HG03558 (cell line): Measurements from ENCODE around the gene STMN3.

Experiments
- ATAC-seq: cut with Tn5 transposase; IDR thresholded peaks from one replicate; pipeline ENCODE4 v1.9.1; 2021; ENCODE audit warnings: moderate number of reproducible peaks; ENCODE audit not compliant: unreplicated experiment; ENCODE audit errors: extremely low read depth

STMN3 gene

DNA sequence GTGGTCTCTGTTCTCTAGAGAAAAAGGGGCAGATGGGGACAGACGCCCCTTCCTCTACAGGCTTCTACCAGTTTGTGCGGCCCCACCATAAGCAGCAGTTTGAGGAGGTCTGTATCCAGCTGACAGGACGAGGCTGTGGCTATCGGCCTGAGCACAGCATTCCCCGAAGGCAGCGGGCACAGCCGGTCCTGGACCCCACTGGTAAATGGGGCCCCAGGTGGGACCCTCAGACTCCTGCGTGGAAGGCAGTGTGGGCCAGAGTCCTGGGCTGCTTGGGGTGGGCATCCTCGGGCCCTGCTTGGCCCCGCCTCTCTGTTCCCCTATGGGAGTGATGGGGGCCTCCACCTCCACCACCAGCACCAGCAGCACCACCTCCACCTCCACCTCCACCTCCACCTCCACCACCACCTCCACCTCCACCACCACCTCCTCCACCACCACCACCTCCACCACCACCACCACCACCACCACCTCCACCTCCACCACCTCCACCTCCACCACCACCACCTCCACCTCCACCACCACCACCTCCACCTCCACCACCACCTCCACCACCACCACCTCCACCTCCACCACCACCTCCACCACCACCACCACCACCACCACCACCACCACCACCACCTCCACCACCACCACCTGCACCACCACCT is 40.0 kb upstream of the STMN3 start:
- ATAC-seq, result no peak

DNA sequence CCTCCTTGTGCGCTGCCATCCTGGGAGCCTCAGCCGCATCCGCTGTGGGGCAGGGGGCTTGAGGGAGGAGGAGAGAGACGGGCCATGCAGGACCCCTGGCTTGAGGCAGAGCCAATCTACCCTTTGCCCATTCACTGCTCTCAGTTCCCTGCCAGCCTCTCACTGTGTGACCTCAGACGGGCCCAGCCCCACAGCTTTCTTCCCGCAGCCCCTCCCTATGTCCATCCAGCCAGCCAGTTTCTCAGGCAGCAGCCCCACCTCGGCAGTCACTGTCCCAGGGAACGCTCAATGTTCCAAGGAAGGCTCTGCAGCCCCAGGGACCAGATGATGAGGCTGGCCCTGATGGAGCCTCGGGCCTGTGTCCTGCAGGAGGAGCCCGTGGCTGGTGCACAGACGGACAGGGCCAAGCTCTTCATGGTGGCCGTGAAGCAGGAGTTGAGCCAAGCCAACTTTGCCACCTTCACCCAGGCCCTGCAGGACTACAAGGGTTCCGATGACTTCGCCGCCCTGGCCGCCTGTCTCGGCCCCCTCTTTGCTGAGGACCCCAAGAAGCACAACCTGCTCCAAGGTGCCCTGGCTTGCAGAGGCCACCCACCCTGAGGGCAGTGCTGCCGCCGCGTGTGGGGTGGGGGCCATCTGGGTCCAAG is 39.3 kb upstream of the STMN3 start:
- no peak for ATAC-seq

DNA sequence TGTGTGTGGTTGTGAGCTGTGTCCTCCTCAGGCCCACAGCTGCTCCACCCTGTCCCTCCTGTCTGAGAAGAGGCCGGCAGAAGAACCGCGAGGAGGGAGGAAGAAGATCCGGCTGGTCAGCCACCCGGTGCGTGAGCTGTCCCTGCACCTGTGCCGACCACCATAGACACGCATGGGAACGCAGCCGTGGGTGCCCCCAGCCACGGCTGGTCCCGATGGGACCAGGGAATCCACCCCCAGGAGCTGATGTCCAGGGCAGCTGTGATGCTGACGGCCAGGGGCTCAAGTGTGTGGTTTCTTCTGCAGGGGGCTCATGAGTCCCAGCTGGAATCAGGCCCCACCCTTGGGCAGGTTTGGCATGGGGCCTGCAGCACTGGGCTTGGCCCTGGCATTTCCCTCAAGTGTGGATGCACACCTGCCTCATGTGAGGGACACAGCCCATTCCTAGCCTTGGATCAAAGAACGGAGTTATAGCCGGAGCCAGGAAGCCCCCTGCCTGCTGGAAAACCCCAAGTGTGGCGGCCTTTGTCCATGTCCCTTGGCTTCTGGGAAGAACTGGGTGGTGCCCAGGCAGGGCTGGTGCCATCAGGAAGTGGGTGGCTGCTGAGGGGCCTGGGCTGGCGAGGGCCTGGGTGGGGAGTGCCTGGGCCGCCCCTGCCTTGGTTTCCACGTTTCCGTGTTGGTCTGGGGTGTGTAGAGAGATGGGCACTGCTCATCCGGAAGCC is 38.6 kb upstream of the STMN3 start:
- no peak for ATAC-seq

DNA sequence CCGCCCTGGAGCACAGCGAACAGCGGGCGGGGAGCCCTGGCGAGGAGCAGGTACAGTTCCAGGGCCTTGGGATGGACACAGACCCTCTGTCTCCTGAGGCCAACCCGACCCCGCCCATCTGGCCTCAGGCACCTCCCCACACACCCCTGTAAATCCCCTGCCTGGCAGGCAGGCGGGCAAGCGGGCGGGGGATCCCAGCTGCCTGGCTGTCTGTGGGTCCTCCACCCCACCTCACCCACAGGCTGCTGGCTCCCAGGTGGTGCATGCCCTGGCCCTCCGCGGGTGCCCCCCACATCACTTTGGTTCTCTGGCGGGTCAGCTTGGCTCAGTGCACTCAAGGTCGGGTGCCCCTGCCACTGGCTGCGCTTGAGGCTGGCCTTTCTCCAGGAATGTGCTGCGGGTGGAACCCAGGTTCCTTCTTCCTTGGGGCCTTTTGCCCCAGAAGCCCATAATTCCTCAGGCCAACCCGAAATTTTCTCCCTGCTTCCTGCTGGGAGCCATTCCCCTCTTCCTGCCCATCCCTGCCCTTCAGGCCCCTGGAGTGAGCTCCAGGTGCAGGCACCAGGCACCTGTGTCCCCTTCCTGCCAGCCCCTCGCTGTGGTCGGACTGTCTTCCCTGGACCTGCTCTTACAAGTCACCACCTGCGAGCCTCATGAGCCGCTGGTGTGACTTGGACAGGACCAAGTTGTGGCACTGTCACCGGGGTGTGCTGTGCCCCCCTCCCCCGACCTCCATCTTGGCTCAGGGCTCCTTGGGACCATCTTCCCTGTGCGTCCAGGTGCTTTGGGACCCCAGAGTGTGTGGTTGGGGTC is 37.9 kb upstream of the STMN3 start:
- ATAC-seq, result no peak

GRCh38 chr20:63690003-63690897 is 37.0 kb upstream of the STMN3 start:
- no peak for ATAC-seq

DNA sequence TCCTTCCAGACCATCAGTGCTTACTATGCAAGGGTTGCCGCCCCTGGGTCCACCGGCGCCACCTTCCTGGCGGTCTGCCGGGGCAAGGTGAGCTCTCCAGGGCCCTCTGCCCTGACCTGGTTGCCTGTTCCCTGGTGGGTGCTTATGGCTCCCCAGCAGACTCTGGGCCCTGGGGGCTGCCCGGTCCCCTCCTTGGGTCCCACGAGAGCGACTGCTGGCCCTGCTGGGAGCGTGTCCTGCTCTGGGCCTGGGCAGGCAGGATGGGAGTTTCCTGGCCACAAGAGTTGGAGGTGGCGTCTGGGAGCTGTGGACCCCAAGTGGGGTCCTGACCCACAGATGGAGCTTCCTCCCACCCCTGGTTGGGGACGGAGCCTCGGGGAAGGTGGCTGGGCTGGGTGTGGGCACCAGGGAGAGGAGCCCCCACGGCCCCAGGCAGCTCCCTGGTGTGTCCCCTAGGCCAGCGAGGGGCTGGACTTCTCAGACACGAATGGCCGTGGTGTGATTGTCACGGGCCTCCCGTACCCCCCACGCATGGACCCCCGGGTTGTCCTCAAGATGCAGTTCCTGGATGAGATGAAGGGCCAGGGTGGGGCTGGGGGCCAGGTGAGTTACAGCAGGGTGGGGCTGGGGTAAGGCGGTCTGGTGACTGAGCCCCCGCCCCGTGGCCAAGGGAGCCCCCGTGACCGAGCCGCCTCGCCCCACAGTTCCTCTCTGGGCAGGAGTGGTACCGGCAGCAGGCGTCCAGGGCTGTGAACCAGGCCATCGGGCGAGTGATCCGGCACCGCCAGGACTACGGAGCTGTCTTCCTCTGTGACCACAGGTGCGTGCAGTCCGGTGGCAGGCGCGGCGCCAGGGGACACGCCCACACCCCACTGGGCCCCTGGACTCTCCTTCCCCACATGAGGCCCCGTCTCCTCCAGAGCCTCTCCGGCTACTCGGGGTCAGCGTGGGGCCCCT is 36.1 kb upstream of the STMN3 start:
- no peak for ATAC-seq

DNA sequence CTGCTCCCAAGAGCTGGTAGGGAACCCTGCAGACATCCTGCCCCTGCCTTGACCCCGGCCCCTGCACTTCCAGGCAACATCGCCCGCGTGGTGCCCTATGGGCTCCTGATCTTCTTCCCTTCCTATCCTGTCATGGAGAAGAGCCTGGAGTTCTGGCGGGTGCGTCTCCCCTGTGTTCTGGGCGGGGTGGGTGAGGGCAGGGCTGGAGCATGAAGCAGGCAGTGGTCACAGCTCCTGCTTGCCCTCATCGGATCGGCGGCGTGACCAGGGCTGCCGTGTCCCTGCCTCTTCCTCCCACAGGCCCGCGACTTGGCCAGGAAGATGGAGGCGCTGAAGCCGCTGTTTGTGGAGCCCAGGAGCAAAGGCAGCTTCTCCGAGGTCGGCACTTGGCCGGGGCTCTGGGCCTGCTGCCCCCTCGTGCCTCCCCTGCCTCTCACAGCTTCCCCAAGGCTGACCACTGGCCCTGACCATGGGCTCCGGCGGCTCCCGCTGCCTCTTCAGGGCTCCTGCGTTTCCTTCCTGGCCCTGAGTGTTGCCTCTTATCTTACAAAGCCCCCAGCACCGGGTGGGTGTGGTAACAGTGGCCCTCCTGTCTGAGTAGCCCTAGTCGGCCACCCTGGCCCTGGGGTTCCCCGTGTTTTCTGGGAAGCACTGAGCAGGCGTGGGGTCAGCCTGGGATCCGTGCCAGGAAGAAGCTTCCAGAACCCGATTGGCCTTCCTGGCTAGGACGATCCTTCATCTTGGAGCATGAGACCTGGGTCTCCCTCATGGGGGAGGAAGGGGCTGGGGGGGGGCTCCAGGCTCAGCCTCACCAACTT is 35.2 kb upstream of the STMN3 start:
- ATAC-seq, result no peak

- no peak for ATAC-seq
Measured at GRCh38 chr20:63687419-63688178, 34.4 kb upstream of the STMN3 start.

- ATAC-seq, result no peak
Measured at GRCh38 chr20:63686492-63687321, 33.5 kb upstream of the STMN3 start.

GRCh38 chr20:63686094-63686491 is 32.9 kb upstream of the STMN3 start:
- no peak for ATAC-seq

DNA sequence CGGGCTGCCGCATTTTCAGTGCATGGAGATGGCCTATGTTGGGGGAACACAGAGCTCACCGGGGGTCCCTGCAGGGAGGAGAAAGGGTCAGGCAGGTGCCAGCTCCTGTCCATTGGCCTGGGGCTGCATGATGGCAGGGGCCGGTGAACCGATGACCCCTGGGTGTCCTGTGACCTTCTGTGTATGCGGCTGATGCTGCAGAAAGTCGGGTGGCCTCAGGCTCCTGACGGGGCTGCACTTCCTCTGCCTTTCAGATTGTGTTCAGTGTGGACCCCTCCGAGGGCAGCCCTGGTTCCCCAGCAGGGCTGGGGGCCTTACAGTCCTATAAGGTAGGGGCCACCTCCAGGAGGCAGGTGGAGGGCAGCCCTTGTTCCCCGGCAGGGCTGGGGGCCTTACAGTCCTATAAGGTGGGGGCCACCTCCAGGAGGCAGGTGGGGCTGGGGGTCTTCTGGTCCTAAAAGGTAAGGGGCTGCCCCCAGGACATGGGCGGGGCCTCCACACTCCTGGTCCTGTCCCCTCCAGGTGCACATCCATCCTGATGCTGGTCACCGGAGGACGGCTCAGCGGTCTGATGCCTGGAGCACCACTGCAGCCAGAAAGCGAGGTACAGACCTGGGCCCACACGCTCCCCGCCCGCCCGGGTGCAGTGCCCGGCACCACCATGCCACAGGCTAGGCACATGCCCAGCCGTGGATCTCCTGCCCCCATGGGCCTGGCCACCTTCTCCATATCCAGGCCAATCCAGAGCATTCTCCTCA is 32.2 kb upstream of the STMN3 start:
- no peak for ATAC-seq

DNA sequence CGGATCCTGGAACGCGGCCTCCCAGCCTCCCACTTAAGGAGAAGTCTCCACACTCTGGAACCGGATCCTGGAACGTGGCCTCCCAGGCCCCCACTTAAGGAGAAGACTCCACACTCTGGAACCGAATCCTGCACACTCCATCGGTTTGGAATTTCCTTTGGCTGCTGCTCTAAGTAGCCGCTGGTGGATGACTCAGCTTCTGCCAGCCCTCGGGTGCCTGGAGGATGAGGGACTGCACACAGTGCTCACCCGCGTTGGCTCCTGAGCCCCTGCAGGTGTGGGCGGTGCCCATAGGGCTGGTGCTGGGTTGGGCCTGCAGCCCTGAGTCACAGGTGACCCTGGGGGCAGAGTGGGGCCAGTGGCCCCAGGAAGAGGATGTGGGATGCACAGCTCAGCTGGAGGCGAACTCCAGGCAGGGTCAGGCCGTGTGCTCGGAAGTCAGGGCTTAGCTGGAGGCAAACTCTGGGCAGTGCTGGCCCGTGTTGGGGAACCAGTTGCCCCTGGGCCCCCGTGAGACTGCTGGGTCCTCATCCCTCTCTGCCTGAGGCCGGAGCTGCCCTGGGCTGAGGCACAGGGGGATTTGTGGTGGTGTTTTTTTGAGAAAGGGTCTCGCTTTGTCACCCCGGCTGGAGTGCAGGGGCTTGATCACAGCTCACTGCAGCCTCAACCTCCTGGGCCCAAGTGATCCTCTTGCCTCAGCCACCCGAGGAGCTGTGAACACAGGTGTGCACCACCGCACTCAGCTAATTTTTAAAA is 29.3 kb upstream of the STMN3 start:
- ATAC-seq, result no peak

DNA sequence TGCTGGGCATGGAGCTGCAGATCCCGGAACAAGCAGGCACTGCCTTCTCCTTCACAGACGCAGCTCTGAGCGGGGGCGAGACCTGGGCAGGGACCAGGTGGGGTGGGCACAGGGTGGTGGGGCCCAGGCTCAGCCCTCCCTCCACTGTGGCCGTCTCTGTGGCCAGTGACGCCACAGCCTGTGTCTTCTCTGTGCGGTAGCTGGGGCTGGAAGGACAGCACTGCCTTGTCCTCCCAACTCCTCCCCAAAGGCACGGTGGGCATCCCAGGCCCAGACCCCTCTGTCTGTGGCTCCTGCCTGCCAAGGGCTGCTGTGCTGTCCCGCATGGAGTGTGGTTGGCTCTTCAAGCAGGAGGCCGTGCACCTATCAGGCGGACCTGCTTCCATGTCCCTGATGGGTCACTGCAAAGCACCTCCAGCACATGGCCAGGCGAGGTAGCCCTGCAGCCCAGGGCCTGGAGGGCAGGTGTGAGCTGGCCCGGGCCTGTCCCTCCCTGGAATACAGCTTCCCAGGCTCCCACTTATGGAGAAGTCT is 28.5 kb upstream of the STMN3 start:
- ATAC-seq, result no peak

DNA sequence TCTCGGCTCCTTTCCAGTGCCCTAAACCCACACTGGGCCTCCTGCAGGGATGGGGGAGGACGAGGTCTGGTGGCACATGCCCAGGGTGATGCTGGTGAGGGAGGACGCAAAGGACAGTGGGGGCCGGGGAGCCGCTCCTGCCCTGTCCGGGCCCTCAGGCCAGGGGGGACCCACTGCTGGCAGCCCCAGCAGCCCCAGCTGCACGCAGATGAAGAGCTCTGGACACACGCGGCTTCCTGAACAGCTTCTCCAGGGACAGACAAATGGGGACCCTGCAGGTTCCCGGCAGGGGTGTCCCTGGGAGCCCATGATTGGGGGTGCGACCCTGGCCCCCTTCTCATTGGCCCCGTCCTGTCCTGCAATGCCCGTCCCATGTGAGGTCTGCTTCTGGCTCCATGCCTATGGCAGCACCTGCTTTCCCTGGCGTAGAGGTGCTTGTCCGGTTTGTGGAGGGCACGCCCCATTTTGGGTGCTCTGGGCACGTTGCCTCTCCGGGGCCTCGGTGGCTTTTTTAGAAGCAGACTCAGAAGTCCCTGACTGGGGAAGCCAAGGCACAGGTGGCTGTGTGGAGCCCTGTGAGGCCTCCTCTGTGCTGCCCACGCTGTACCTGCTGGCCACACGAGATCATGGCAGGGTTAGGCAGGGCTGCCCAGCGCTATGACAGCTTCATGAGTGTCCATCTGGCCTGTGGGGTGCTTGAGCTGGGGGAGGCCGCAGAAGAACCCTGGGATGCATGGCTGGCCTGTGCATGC is 27.8 kb upstream of the STMN3 start:
- ATAC-seq, result no peak
